Mesenchymal stem cell (in vitro differentiated cells and primary cell): ENCODE data around the gene SH3PXD2A.

Experiments
- DNase-seq: peaks from one replicate; pipeline ENCODE4 v3.0.0-alpha.2; 2013
- H2AFZ ChIP-seq: one replicate; pipeline ENCODE4 v1.6.1; 2013; ENCODE audit warnings: low read depth, mild to moderate bottlenecking, control low read depth, inconsistent platforms, low read length, moderate library complexity
- H2AK5ac ChIP-seq: 2 replicates; pipeline ENCODE4 v1.6.1; 2013; ENCODE audit warnings: low read length, moderate library complexity, mild to moderate bottlenecking, inconsistent platforms; ENCODE audit not compliant: severe bottlenecking
- H2BK120ac ChIP-seq: one replicate; pipeline ENCODE4 v1.6.1; 2013; ENCODE audit warnings: low read depth, mild to moderate bottlenecking, inconsistent platforms, low read length, moderate library complexity
- H2BK12ac ChIP-seq, 2 experiments: one replicate each; pipeline ENCODE4 v1.6.1; 2013; ENCODE audit warnings: inconsistent platforms in 2 of 2, low read length in 2 of 2, mild to moderate bottlenecking in 2 of 2, moderate library complexity in 2 of 2, control low read depth in 1 of 2
- H2BK15ac ChIP-seq: one replicate; pipeline ENCODE4 v1.6.1; 2013; ENCODE audit warnings: mild to moderate bottlenecking, low read depth, inconsistent platforms; ENCODE audit not compliant: poor library complexity, severe bottlenecking
- H2BK5ac ChIP-seq: 2 replicates; pipeline ENCODE4 v1.6.1; 2013; ENCODE audit warnings: low read depth, mild to moderate bottlenecking, low read length, control low read depth, inconsistent platforms; ENCODE audit not compliant: poor library complexity, severe bottlenecking
- H3K14ac ChIP-seq, 2 experiments: one replicate each; pipeline ENCODE4 v1.6.1; 2013; ENCODE audit warnings: inconsistent platforms in 2 of 2, low read length in 2 of 2, control low read depth in 1 of 2, mild to moderate bottlenecking in 1 of 2, moderate library complexity in 1 of 2
- H3K18ac ChIP-seq, 2 experiments: one replicate each; pipeline ENCODE4 v1.6.1; 2013; ENCODE audit warnings: inconsistent platforms in 2 of 2, low read length in 2 of 2, control low read depth in 1 of 2, low read depth in 1 of 2, mild to moderate bottlenecking in 1 of 2
- H3K23ac ChIP-seq, 2 experiments: one replicate each; pipeline ENCODE4 v1.6.1; 2013; ENCODE audit warnings: inconsistent platforms in 2 of 2, low read length in 2 of 2, mild to moderate bottlenecking in 2 of 2, moderate library complexity in 2 of 2, control low read depth in 1 of 2
- H3K27ac ChIP-seq: 2 replicates; pipeline ENCODE4 v1.5.1; 2013; ENCODE audit warnings: mild to moderate bottlenecking, moderate library complexity, low read length, control low read depth, inconsistent platforms; ENCODE audit not compliant: poor library complexity, severe bottlenecking
- H3K27me3 ChIP-seq, 2 experiments: 2 replicates each; pipeline versions ENCODE4 v1.6.1 to v1.7.0; 2013; ENCODE audit warnings: low read length in 2 of 2, mild to moderate bottlenecking in 2 of 2, moderate library complexity in 2 of 2, control low read depth in 1 of 2, inconsistent platforms in 1 of 2; ENCODE audit not compliant: control insufficient read depth in 1 of 2, insufficient read depth in 1 of 2
- H3K36me3 ChIP-seq, 2 experiments: 2 replicates each; pipeline versions ENCODE4 v1.6.1 to v1.7.0; 2013; ENCODE audit warnings: low read length in 2 of 2, control low read depth in 1 of 2, inconsistent platforms in 1 of 2, low read depth in 1 of 2, mild to moderate bottlenecking in 1 of 2; ENCODE audit not compliant: insufficient read depth in 2 of 2, control insufficient read depth in 1 of 2
- H3K4ac ChIP-seq, 2 experiments: one replicate each; pipeline ENCODE4 v1.6.1; 2013; ENCODE audit warnings: inconsistent platforms in 2 of 2, low read length in 2 of 2, mild to moderate bottlenecking in 2 of 2, moderate library complexity in 2 of 2, control low read depth in 1 of 2, low read depth in 1 of 2
- H3K4me1 ChIP-seq: 2 replicates; pipeline ENCODE4 v1.6.1; 2013; ENCODE audit warnings: low read depth, low read length, control low read depth; ENCODE audit not compliant: control insufficient read depth, insufficient read depth
- H3K4me2 ChIP-seq: 2 replicates; pipeline ENCODE4 v1.6.1; 2013; ENCODE audit warnings: low read length, mild to moderate bottlenecking, inconsistent platforms; ENCODE audit not compliant: poor library complexity, severe bottlenecking
- H3K4me3 ChIP-seq, 2 experiments: 2 replicates each; pipeline versions ENCODE4 v1.5.1 to v1.7.0; 2013; ENCODE audit warnings: low read length in 2 of 2, mild to moderate bottlenecking in 2 of 2, control low read depth in 1 of 2, low read depth in 1 of 2; ENCODE audit not compliant: insufficient read depth in 1 of 2
- H3K79me1 ChIP-seq: replicated peaks from 2 replicates; pipeline ENCODE4 v1.6.1; 2013; ENCODE audit warnings: mild to moderate bottlenecking, control low read depth, low read length, inconsistent platforms; ENCODE audit not compliant: poor library complexity, severe bottlenecking
- H3K9ac ChIP-seq: 2 replicates; pipeline ENCODE4 v1.7.0; 2013; ENCODE audit warnings: mild to moderate bottlenecking, low read length, moderate library complexity
- H3K9me3 ChIP-seq: 2 replicates; pipeline ENCODE4 v1.7.0; 2013; ENCODE audit warnings: mild to moderate bottlenecking, low read length; ENCODE audit not compliant: control insufficient read depth
- H4K8ac ChIP-seq: one replicate; pipeline ENCODE4 v1.6.1; 2013; ENCODE audit warnings: inconsistent platforms, mild to moderate bottlenecking, low read length, moderate library complexity
- H4K91ac ChIP-seq: one replicate; pipeline ENCODE4 v1.6.1; 2013; ENCODE audit warnings: mild to moderate bottlenecking, low read length, inconsistent platforms
- WGBS: methylation state at CpG from one replicate; pipeline ENCODE4 v1.1.7; 2013; ENCODE audit warnings: mixed read lengths; 5-methylcytosine and 5-hydroxymethylcytosine counted together

SH3PXD2A gene

GRCh38 chr10:103602852-103603155, 252.6 kb downstream of the SH3PXD2A start:
- WGBS = 96% methylated on average over 16 of the region's 16 CpGs
- Histone ChIP-seq H3K18ac (no peak overlapping the region), H3K4me2 (no peak overlapping the region), H3K9me3 (no peaks in the 10 kb centered on the region), H3K27me3 (no peaks in the 10 kb centered on the region), H3K14ac (no peak overlapping the region), H3K79me1 (no peaks in the 10 kb centered on the region), H2BK5ac (no peak overlapping the region), H3K27ac (no peak overlapping the region), H2AK5ac (no peak overlapping the region), H2BK120ac (no peak overlapping the region), H3K9ac (no peak overlapping the region), H3K4ac (no peak overlapping the region), H4K8ac (no peak overlapping the region), H3K4me1 (no peaks in the 10 kb centered on the region), H2BK15ac (no peak overlapping the region), H2BK12ac (no peak overlapping the region), H4K91ac (no peak overlapping the region), H3K23ac (no peak overlapping the region), H3K4me3 (no peak overlapping the region), H2AFZ (no peak overlapping the region), H3K36me3 (peaks cover 33 to 59% of the 10 kb centered on the region in 2 experiments)
- no peak for DNase-seq

GRCh38 chr10:103602028-103602851, 253.1 kb downstream of the SH3PXD2A start:
- Histone ChIP-seq H4K91ac (no peak overlapping the region), H3K36me3 (peaks cover 33 to 63% of the 10 kb centered on the region in 2 experiments), H4K8ac (no peak overlapping the region), H2AFZ (no peak overlapping the region), H3K79me1 (no peaks in the 10 kb centered on the region), H3K4me1 (no peaks in the 10 kb centered on the region), H3K4me2 (no peak overlapping the region), H3K9ac (no peak overlapping the region), H2BK15ac (no peak overlapping the region), H3K23ac (no peak overlapping the region), H3K4me3 (no peak overlapping the region), H3K9me3 (no peaks in the 10 kb centered on the region), H2BK120ac (no peak overlapping the region), H3K4ac (no peak overlapping the region), H2BK12ac (no peak overlapping the region), H3K18ac (no peak overlapping the region), H3K27ac (no peak overlapping the region), H2AK5ac (no peak overlapping the region), H3K14ac (no peak overlapping the region), H2BK5ac (no peak overlapping the region), H3K27me3 (peaks cover 0 to 3% of the 10 kb centered on the region in 2 experiments)
- DNase-seq = no peak
- WGBS = 93% methylated on average over 47 of the region's 47 CpGs

- Histone ChIP-seq H3K9me3 (no peaks in the 10 kb centered on the region), H3K23ac (no peak overlapping the region), H3K27me3 (peaks cover 0 to 15% of the 10 kb centered on the region in 2 experiments), H3K9ac (no peak overlapping the region), H3K4me1 (no peaks in the 10 kb centered on the region), H4K91ac (no peak overlapping the region), H3K4me3 (no peak overlapping the region), H3K4me2 (no peak overlapping the region), H2BK12ac (no peak overlapping the region), H3K14ac (no peak overlapping the region), H3K18ac (no peak overlapping the region), H3K4ac (no peak overlapping the region), H2AFZ (no peak overlapping the region), H2BK120ac (no peak overlapping the region), H3K36me3 (peaks cover 33 to 64% of the 10 kb centered on the region in 2 experiments), H2BK5ac (no peak overlapping the region), H3K79me1 (no peaks in the 10 kb centered on the region), H4K8ac (no peak overlapping the region), H3K27ac (no peak overlapping the region), H2BK15ac (no peak overlapping the region), H2AK5ac (no peak overlapping the region)
- no peak for DNase-seq
- 91% methylated on average over 7 of the region's 7 CpGs for WGBS
These were observed 254.3 kb downstream of the SH3PXD2A start for GRCh38 chr10:103600956-103601569.

GRCh38 chr10:103600325-103600724, 255.1 kb downstream of the SH3PXD2A start:
- no peak overlapping the region for H2BK12ac ChIP-seq

More at GRCh38 chr10:103600325-103600724, 255.1 kb downstream of the SH3PXD2A start:
- Histone ChIP-seq H3K4me2 (no peak overlapping the region), H2AK5ac (no peak overlapping the region), H4K91ac (no peak overlapping the region), H2AFZ (no peak overlapping the region), H2BK15ac (no peak overlapping the region), H3K36me3 (peaks cover 27 to 63% of the 10 kb centered on the region in 2 experiments), H2BK120ac (no peak overlapping the region), H3K23ac (no peak overlapping the region), H3K4me1 (no peaks in the 10 kb centered on the region), H3K27ac (no peak overlapping the region), H4K8ac (peak overlapping the region; percentile 16), H3K14ac (no peak overlapping the region), H3K9ac (no peak overlapping the region), H3K27me3 (peaks cover 0 to 22% of the 10 kb centered on the region in 2 experiments), H3K4ac (no peak overlapping the region), H3K9me3 (no peaks in the 10 kb centered on the region), H2BK5ac (no peak overlapping the region), H3K4me3 (no peak overlapping the region), H3K18ac (no peak overlapping the region), H3K79me1 (no peaks in the 10 kb centered on the region)
- no peak for DNase-seq
- WGBS = 84% methylated on average over 6 of the region's 6 CpGs
